ENCODE results near the gene TBC1D1.

TBC1D1 gene

DNA sequence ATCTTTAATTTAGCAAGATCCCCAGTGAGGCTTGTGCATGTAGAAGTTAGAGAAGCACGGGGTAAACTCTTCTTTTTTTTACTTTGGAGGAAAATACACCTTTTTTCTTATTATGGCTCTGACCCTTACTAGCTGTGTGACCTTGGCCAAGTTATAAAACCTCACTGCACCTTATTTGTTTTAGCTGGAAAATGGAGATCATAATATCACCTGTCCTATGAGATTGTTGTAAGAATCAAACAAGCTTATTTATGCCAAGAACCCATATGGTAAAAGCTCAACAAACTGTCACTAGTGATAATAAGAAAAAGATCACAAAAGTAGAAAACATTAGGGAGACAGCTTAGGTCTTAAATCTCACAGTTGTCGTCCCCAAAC lies 196.0 kb downstream of the TBC1D1 start:
- Histone ChIP-seq H3K9ac (ENCODE audit: low read depth, low read length) (no peak overlapping the region), H3K9me3 (ENCODE audit: control insufficient read depth, insufficient read depth, low read length) (no peaks in the 10 kb centered on the region), H3K4me1 (ENCODE audit: insufficient read depth, low read length) (peaks cover 24% of the 10 kb centered on the region), H3K36me3 (ENCODE audit: insufficient read depth, low read length) (0 out of 2 replicates have a peak, but pooled peaks cover 4% of the 10 kb centered on the region)

- peaks cover 24% of the 10 kb centered on the region for H3K4me1 ChIP-seq (ENCODE audit: insufficient read depth, low read length)
- no peak overlapping the region for H3K9ac ChIP-seq (ENCODE audit: low read depth, low read length)
- no peaks in the 10 kb centered on the region for H3K9me3 ChIP-seq (ENCODE audit: control insufficient read depth, insufficient read depth, low read length)
- H3K36me3 ChIP-seq (ENCODE audit: insufficient read depth, low read length), result 0 out of 2 replicates have a peak, but pooled peaks cover 4% of the 10 kb centered on the region
These were observed 197.4 kb downstream of the TBC1D1 start for GRCh38 chr4:38088321-38088720.

DNA sequence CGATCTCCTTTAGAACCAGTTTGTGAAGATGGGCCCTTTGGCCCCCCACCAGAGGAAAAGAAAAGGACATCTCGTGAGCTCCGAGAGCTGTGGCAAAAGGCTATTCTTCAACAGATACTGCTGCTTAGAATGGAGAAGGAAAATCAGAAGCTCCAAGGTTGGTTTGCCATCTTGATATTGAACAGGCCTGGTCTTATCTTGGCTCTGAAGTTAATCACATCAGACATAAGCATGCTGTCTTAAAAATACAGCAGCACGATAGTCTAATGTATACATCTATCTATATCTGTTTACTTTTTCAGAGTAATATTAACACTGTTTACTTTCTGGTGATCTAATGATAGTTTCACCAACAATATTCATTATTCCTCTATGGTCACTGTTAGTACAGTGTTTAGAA lies 199.1 kb downstream of the TBC1D1 start:
- H3K9ac ChIP-seq (ENCODE audit: low read depth, low read length), result no peak overlapping the region
- H3K4me1 ChIP-seq (ENCODE audit: insufficient read depth, low read length), result peaks cover 24% of the 10 kb centered on the region
- H3K9me3 ChIP-seq (ENCODE audit: control insufficient read depth, insufficient read depth, low read length), result no peaks in the 10 kb centered on the region
- H3K36me3 ChIP-seq (ENCODE audit: insufficient read depth, low read length), result 0 out of 2 replicates have a peak, but pooled peaks cover 4% of the 10 kb centered on the region

GRCh38 chr4:38090455-38091246 lies 199.8 kb downstream of the TBC1D1 start:
- Histone ChIP-seq H3K36me3 (ENCODE audit: insufficient read depth, low read length) (0 out of 2 replicates have a peak, but pooled peaks cover 4% of the 10 kb centered on the region), H3K9ac (ENCODE audit: low read depth, low read length) (no peak overlapping the region), H3K9me3 (ENCODE audit: control insufficient read depth, insufficient read depth, low read length) (no peaks in the 10 kb centered on the region), H3K4me1 (ENCODE audit: insufficient read depth, low read length) (peaks cover 21% of the 10 kb centered on the region)

DNA sequence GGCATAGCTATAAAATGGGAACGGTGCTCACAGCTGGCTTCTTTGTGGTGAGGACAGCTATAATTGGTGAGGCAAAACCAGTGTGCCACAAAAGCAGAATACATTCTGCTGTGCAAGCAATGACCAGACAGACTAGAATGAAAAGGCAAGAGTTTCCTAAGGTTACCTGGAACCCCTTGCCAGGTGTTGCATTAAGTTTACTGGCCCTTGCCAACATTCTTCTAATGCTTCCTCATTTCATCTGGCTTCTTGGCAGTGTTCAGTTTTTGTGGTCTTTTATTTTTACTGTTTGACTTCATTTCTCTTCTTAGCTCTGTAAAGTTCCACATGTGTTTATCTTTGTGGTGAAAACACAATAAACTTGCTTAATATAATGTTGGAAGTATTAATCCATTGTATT lies 200.8 kb downstream of the TBC1D1 start:
- Histone ChIP-seq H3K9me3 (ENCODE audit: control insufficient read depth, insufficient read depth, low read length) (no peaks in the 10 kb centered on the region), H3K9ac (ENCODE audit: low read depth, low read length) (no peak overlapping the region), H3K36me3 (ENCODE audit: insufficient read depth, low read length) (0 out of 2 replicates have a peak, but pooled peaks cover 4% of the 10 kb centered on the region), H3K4me1 (ENCODE audit: insufficient read depth, low read length) (peaks cover 13% of the 10 kb centered on the region)

GRCh38 chr4:38092701-38093100 lies 201.8 kb downstream of the TBC1D1 start:
- no peaks in the 10 kb centered on the region for H3K9me3 ChIP-seq (ENCODE audit: control insufficient read depth, insufficient read depth, low read length)
- 0 out of 2 replicates have a peak, but pooled peaks cover 4% of the 10 kb centered on the region for H3K36me3 ChIP-seq (ENCODE audit: insufficient read depth, low read length)
- no peak overlapping the region for H3K9ac ChIP-seq (ENCODE audit: low read depth, low read length)
- peaks cover 9% of the 10 kb centered on the region; the same call in 1 of the 2 replicates for H3K4me1 ChIP-seq (ENCODE audit: insufficient read depth, low read length)

- H3K9ac ChIP-seq (ENCODE audit: low read depth, low read length), result no peak overlapping the region
- H3K9me3 ChIP-seq (ENCODE audit: control insufficient read depth, insufficient read depth, low read length), result no peaks in the 10 kb centered on the region
- 0 out of 2 replicates have a peak, but pooled peaks cover 4% of the 10 kb centered on the region for H3K36me3 ChIP-seq (ENCODE audit: insufficient read depth, low read length)
- no peaks in the 10 kb centered on the region for H3K4me1 ChIP-seq (ENCODE audit: insufficient read depth, low read length)
These were observed 203.5 kb downstream of the TBC1D1 start for GRCh38 chr4:38094419-38094818.

DNA sequence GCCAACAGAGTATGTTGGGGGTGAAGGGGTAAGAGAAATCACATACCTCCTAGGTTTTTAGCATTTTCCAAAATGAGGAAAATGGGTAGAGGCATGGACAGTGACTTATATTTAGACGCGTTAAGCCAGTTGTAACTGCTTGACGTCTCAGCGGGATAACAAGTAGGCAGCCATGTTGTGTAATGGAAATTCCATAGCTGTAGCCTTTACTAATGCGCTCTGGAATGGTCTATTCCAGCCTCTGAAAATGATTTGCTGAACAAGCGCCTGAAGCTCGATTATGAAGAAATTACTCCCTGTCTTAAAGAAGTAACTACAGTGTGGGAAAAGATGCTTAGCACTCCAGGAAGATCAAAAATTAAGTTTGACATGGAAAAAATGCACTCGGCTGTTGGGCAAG lies 204.8 kb downstream of the TBC1D1 start:
- H3K36me3 ChIP-seq (ENCODE audit: insufficient read depth, low read length), result no peaks in the 10 kb centered on the region
- no peaks in the 10 kb centered on the region for H3K9me3 ChIP-seq (ENCODE audit: control insufficient read depth, insufficient read depth, low read length)
- H3K9ac ChIP-seq (ENCODE audit: low read depth, low read length), result no peak overlapping the region
- H3K4me1 ChIP-seq (ENCODE audit: insufficient read depth, low read length), result no peaks in the 10 kb centered on the region

- no peaks in the 10 kb centered on the region for H3K9me3 ChIP-seq (ENCODE audit: control insufficient read depth, insufficient read depth, low read length)
- no peaks in the 10 kb centered on the region for H3K4me1 ChIP-seq (ENCODE audit: insufficient read depth, low read length)
- H3K9ac ChIP-seq (ENCODE audit: low read depth, low read length), result no peak overlapping the region
- no peaks in the 10 kb centered on the region; the same call in 1 of the 2 replicates for H3K36me3 ChIP-seq (ENCODE audit: insufficient read depth, low read length)
These were observed 206.9 kb downstream of the TBC1D1 start for GRCh38 chr4:38097818-38098217.

DNA sequence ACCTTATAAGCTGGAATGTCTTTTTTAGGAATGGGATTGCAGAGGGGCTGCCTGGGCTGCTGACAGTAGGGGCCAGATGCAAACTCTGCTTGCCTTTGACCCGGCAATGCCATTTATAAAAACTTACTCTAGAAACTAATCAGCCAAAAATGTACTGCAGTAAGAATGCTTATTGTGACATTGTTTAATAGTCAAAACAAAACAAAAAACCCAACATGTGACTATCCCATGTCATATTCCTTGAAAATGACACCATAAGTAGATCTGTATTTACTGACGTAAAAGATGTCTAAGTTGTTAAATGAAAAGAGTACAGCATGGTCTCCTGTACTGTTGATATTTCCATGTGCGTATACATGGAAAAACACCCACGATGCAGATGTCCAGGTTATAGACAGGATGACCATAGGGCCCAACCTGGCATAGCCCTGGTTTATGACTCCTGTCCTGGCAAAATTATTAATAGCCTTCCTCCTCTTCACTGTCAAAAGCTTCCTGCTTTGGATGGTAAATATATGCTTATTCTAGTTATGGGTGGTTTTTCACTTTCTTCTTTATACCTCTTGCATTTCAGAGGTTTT lies 208.2 kb downstream of the TBC1D1 start:
- Histone ChIP-seq H3K9ac (ENCODE audit: low read depth, low read length) (no peak overlapping the region), H3K4me1 (ENCODE audit: insufficient read depth, low read length) (no peaks in the 10 kb centered on the region), H3K9me3 (ENCODE audit: control insufficient read depth, insufficient read depth, low read length) (no peaks in the 10 kb centered on the region), H3K36me3 (ENCODE audit: insufficient read depth, low read length) (no peaks in the 10 kb centered on the region; the same call in 1 of the 2 replicates)

DNA sequence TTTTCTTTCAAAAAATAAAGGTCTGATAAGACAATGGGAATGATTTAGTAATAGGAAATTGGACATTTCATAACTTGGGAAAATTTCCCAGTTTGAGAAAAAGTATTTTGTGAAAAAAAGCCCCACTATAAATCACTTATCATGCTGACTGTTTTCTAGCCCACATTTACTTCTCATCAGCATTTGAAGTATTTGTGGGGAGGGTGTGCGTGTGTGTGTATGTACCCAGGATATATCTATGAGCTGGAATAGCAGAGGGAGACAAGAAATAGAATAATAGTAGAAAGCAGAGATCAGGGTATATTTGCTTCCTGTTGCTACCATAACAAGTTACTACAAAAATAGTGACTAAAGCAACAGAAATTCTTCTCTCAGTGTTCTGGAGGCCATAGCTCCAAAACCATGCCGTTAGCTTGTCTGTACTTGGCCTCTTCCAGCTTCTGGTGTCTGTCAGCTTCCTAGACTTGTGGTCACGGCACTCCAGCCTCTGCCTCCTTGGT lies 209.1 kb downstream of the TBC1D1 start:
- H3K36me3 ChIP-seq (ENCODE audit: insufficient read depth, low read length), result no peaks in the 10 kb centered on the region; the same call in 1 of the 2 replicates
- no peaks in the 10 kb centered on the region for H3K4me1 ChIP-seq (ENCODE audit: insufficient read depth, low read length)
- H3K9ac ChIP-seq (ENCODE audit: low read depth, low read length), result no peak overlapping the region
- H3K9me3 ChIP-seq (ENCODE audit: control insufficient read depth, insufficient read depth, low read length), result no peaks in the 10 kb centered on the region

GRCh38 chr4:38100474-38101255 lies 209.8 kb downstream of the TBC1D1 start:
- Histone ChIP-seq H3K9me3 (ENCODE audit: control insufficient read depth, insufficient read depth, low read length) (no peaks in the 10 kb centered on the region), H3K9ac (ENCODE audit: low read depth, low read length) (no peak overlapping the region), H3K4me1 (ENCODE audit: insufficient read depth, low read length) (no peaks in the 10 kb centered on the region), H3K36me3 (ENCODE audit: insufficient read depth, low read length) (no peaks in the 10 kb centered on the region; the same call in 1 of the 2 replicates)

DNA sequence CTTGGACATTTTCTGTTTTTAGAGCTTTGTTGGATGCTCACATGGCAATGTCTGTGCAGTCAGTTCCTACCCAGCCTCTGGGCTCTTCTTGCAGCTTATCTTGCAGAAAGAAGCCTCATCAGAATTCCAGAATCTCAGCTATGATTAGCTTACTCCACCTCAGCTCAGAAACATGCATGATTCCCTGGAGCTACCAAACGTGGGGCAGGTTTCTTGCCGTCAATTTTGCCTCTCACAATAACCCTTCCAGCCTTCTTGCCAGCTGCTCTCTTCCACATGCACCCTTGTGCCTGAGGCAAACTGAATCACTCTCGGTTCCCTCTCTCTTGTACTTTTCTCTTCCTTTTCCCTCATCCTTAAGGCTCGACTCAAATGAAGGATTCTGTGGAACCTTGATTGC lies 210.7 kb downstream of the TBC1D1 start:
- no peak overlapping the region for H3K9ac ChIP-seq (ENCODE audit: low read depth, low read length)
- H3K4me1 ChIP-seq (ENCODE audit: insufficient read depth, low read length), result peaks cover 5% of the 10 kb centered on the region; the same call in 1 of the 2 replicates
- H3K9me3 ChIP-seq (ENCODE audit: control insufficient read depth, insufficient read depth, low read length), result no peaks in the 10 kb centered on the region
- H3K36me3 ChIP-seq (ENCODE audit: insufficient read depth, low read length), result no peaks in the 10 kb centered on the region; the same call in 1 of the 2 replicates

DNA sequence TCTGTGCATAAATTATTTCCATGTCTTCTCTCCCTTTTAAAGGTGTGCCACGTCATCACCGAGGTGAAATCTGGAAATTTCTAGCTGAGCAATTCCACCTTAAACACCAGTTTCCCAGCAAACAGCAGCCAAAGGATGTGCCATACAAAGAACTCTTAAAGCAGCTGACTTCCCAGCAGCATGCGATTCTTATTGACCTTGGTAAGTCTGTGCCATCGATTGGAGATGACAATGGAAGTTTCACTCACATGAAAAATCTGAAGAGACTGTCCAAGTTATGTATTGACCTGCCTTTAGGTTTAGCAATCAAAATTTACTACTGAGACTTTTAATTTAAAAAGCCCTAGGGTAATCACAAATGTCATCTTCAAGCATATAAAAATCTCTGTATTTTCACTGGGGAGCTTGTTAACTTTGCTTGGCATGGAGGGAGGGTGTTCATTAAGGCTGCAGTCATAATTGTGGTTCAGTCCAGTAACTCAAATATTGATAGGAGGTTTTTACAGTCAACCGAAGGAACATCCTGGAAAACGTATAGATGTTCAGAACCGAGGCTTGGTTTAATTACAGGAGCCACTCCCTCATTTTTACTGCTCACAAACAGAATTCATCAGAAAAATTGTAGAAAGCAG lies 212.2 kb downstream of the TBC1D1 start:
- Histone ChIP-seq H3K36me3 (ENCODE audit: insufficient read depth, low read length) (no peaks in the 10 kb centered on the region; the same call in none of the 2 replicates), H3K9me3 (ENCODE audit: control insufficient read depth, insufficient read depth, low read length) (no peaks in the 10 kb centered on the region), H3K4me1 (ENCODE audit: insufficient read depth, low read length) (peaks cover 5% of the 10 kb centered on the region; the same call in 1 of the 2 replicates), H3K9ac (ENCODE audit: low read depth, low read length) (no peak overlapping the region)
